ENCODE results near the gene TRAF4. TPM values are rescaled to one million over a fixed set of nuclear protein-coding genes. Genes with fewer than 3 reads are reported as not detected.
"Not testable (repeated sequence)": the region's sequence is repeated elsewhere in the genome, so short reads cannot be mapped to it uniquely, and the experiment has no call there.

The TRAF4 gene
- total and polyA plus RNA-seq, 12 donors = 1.3 to 6.4 (median 3.8) TPM

GRCh38 chr17:28719021-28719433 lies 24.8 kb upstream of the TRAF4 start:
- DNase-seq = no peak
- H3K4me1 ChIP-seq = peaks cover 17 to 66% (median 53%) of the 10 kb centered on the region in 9 donors
- no peaks in the 10 kb centered on the region for H3K9me3 ChIP-seq

GRCh38 chr17:28720247-28720996 lies 23.4 kb upstream of the TRAF4 start:
- Histone ChIP-seq H3K27me3 (peaks cover 0 to 13% (median 7%) of the 10 kb centered on the region in 7 donors), H3K27ac (peak overlapping the region; percentile 7 to 95 (median 90)), H3K4me1 (peaks cover 19 to 80% (median 58%) of the 10 kb centered on the region in 9 donors), H3K9me3 (no peaks in the 10 kb centered on the region), H3K4me3 (peak overlapping the region; percentile 63 to 93 (median 80)), H3K36me3 (peaks cover 0 to 50% (median 34%) of the 10 kb centered on the region in 9 donors)
- intact Hi-C loops (cut with DNase I) = loop anchor here in 4 of 10 donors (10.0 kb wide), 2 partner anchors 194 to 394 kb away; no protein-coding TSS in a partner anchor
- DNase-seq (no peak), ATAC-seq (no peak)
- TF ChIP-seq, protein P1, sequence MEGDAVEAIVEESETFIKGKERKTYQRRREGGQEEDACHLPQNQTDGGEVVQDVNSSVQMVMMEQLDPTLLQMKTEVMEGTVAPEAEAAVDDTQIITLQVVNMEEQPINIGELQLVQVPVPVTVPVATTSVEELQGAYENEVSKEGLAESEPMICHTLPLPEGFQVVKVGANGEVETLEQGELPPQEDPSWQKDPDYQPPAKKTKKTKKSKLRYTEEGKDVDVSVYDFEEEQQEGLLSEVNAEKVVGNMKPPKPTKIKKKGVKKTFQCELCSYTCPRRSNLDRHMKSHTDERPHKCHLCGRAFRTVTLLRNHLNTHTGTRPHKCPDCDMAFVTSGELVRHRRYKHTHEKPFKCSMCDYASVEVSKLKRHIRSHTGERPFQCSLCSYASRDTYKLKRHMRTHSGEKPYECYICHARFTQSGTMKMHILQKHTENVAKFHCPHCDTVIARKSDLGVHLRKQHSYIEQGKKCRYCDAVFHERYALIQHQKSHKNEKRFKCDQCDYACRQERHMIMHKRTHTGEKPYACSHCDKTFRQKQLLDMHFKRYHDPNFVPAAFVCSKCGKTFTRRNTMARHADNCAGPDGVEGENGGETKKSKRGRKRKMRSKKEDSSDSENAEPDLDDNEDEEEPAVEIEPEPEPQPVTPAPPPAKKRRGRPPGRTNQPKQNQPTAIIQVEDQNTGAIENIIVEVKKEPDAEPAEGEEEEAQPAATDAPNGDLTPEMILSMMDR (IDR thresholded peaks at IDR 0.05) = no peak
- WGBS, 2 donors = 2 to 5% methylated on average over 28 to 29 of the region's 30 CpGs

More at GRCh38 chr17:28719021-28719433, 24.8 kb upstream of the TRAF4 start:
- WGBS, 2 donors = 33 to 36% methylated on average over 18 of the region's 18 CpGs
- Histone ChIP-seq H3K27me3 (peaks cover 0 to 13% (median 7%) of the 10 kb centered on the region in 7 donors), H3K4me3 (peak overlapping the region in 9 of 10 donors; percentile 63 to 93 (median 80)), H3K27ac (peak overlapping the region in 9 of 10 donors; percentile 40 to 95 (median 91)), H3K36me3 (peaks cover 0 to 51% (median 25%) of the 10 kb centered on the region in 9 donors)
- TF ChIP-seq, protein P1 (IDR thresholded peaks at IDR 0.05) = no peak
- intact Hi-C loops (cut with DNase I) = loop anchor here in 1 of 10 donors (5.0 kb wide), 1 partner anchor 72 kb away; the partner anchor contains the start of gene BLTP2
- no peak for ATAC-seq

DNA sequence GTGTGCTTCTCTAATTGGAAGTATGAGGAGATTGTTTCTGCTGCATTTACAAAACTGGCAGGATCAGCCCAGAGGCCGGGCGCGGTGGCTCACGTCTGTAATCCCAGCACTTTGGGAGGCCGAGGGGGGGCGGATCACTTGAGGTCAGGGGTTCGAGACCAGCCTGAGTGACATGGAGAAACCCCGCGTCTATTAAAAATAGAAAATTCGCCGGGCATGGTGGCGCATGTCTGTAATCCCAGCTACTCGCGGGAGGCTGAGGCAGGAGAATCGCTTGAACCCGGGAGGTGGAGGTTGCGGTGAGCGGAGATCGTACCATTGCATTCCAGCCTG lies 22.8 kb upstream of the TRAF4 start:
- H3K27ac ChIP-seq = peak overlapping the region in 4 of 10 donors; percentile 86 to 95 (median 92)
- not testable (repeated sequence) for DNase-seq, H3K9me3 ChIP-seq, ATAC-seq
- peaks cover 0 to 13% (median 7%) of the 10 kb centered on the region in 7 donors for H3K27me3 ChIP-seq
- peaks cover 24 to 84% (median 62%) of the 10 kb centered on the region in 9 donors for H3K4me1 ChIP-seq
- intact Hi-C loops (cut with DNase I) = loop anchor here in 4 of 10 donors (10.0 kb wide), 2 partner anchors 194 to 394 kb away; no protein-coding TSS in a partner anchor
- H3K36me3 ChIP-seq = peaks cover 0 to 47% (median 34%) of the 10 kb centered on the region in 9 donors
- WGBS, 2 donors = 36 to 38% methylated on average over 19 of the region's 19 CpGs
- peak overlapping the region in 9 of 10 donors; percentile 63 to 93 (median 80) for H3K4me3 ChIP-seq

DNA sequence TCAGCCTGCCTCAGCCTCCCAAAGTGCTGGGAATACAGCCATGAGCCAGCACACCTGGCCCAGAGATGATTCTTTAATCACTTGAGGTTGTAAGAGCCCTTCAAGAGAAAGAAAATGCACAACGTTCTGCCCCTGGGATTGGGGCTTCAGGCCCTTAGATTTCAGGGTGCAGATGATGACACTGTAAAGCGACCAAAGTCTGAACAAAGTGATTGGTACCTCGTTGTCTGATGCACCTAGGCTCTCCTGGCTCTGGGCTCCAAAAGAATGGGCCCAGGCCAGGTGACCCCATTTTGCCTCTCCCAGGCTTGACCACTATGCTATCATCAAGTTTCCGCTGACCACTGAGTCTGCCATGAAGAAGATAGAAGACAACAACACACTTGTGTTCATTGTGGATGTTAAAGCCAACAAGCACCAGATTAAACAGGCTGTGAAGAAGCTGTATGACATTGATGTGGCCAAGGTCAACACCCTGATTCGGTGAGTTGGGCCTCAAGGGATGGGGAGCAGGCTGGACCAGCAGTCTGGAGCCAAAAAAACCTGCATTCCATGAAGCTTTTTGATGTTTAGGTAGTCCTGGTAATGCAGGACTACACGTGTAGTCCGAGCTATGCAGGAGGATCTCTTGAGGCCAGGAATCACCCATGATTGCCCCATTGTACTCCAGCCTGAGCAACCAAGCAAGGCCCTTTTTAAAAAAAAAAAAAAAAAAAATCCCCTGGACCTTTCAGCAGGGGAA lies 21.2 kb upstream of the TRAF4 start:
- no peaks in the 10 kb centered on the region for H3K9me3 ChIP-seq
- peaks cover 0 to 5% (median 0%) of the 10 kb centered on the region in 7 donors for H3K27me3 ChIP-seq
- H3K4me3 ChIP-seq = no peak overlapping the region
- ATAC-seq (no peak), DNase-seq (no peak)
- TF ChIP-seq, protein P1 (IDR thresholded peaks at IDR 0.05) = no peak
- peaks cover 0 to 47% (median 34%) of the 10 kb centered on the region in 9 donors for H3K36me3 ChIP-seq
- H3K4me1 ChIP-seq = peaks cover 27 to 83% (median 64%) of the 10 kb centered on the region in 9 donors
- no peak overlapping the region for H3K27ac ChIP-seq
- 70 to 72% methylated on average over 7 of the region's 7 CpGs for WGBS, 2 donors
- intact Hi-C loops (cut with DNase I) = loop anchor here in 4 of 10 donors (10.0 kb wide), 2 partner anchors 192 to 392 kb away; no protein-coding TSS in a partner anchor

All from heart right ventricle (tissue), 16 donors.